HG03442 (cell line): ENCODE measurements around the gene UBAC2.
"Not testable (repeated sequence)": the region's sequence is repeated elsewhere in the genome, so short reads cannot be mapped to it uniquely, and the experiment has no call there.

Source experiments
- ATAC-seq: cut with Tn5 transposase; IDR thresholded peaks from one replicate; pipeline ENCODE4 v1.9.1; 2021; ENCODE audit warnings: mild to moderate bottlenecking, moderate library complexity; ENCODE audit not compliant: unreplicated experiment

UBAC2 gene

DNA sequence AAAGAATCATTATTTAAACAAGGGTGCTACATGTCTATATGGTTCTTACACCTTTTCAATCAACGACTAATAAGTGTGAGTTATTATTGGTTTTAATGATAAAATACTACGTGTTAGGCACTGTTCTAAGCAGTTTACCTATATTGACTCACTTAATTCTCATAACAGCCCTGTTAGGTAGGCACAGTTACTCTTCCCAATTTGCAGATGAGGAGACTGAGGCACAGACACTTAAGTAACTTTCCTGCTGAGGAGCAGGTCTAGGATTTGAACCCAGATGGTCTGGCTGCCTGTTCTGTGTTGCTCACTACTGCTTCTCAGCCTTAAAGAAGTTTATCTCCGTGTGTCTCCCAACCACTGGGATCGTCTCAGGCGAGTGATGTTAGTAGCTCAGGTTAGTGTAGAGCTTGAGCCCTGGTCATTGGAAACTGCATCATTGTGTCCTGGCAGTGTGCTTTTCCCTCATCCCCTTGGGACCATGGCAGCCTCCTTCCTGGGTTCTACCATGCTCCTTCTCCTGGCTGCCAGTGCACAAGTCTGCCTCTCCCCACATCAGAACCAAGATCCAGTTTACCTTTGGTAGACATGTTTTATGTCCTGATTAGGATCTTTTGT, 10.9 kb downstream of the UBAC2 start:
- ATAC-seq, result no peak

DNA sequence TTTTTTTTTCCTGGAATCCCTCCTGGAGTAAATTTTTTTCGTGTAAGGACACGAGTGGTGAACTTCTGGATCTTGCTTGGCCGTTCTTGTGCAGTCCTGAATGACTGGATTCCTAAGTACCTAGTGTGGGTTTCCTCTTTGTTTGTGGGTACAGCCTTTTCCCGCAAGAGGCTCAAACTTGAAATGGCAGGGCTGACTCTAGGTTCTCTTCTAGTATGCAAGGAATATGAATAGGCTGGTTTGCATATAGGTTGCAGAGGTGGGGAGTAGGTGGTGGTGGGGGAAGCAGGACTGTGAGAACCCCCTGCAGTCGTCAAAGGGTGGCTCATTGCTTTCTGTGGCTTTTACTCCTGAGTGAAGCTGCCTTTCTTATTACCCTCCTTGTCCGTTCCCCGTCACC, 13.6 kb downstream of the UBAC2 start:
- peak; percentile 75 for ATAC-seq

DNA sequence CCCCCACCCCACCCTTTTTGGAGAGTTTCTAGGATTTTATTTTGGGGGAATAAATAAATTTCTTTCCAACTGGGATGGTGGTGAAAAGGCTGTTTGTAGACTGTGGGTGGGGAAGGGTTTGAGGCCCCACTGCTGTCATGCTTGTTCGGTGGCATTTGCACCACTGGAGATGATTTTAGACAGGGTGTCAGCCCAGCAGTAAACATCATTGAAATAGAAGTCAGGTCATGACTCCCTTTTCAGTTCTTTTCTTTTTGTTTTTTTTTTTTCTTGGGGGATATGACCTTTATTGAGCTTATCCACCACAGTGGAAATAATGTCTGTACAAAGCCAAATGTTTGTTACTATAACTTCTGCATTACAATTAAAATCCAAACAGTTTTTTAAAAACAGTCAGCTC, 14.1 kb downstream of the UBAC2 start:
- no peak for ATAC-seq

DNA sequence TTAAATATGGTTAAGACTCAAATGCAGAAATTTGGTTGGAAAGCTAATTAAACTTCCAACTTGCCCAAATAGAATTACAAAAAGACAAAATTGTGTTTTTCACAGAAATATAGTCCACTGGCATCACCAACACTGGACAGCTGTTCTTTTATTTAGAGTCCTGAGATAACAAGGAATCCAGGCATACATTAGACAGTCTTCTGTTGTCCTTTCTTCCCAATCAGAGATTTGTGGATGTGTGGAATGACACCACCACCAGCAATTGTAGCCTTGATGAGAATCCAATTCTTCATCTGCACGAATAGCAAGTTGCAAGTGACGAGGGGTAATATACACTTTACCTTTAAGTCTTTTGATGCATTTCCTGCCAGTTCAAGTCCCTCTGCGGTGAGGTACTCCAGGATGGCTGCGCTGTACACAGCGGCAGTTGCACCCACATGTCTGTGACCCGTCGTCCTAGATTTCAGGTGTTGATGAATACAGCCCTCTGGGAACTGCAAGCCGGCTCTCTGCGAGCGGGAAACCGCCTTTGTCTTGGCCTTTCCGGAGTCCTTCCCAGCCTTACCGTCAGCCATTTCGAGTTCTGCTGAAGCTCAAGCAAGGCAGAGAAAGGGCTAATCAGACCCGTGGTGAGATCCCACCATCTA, 14.7 kb downstream of the UBAC2 start:
- no peak for ATAC-seq

DNA sequence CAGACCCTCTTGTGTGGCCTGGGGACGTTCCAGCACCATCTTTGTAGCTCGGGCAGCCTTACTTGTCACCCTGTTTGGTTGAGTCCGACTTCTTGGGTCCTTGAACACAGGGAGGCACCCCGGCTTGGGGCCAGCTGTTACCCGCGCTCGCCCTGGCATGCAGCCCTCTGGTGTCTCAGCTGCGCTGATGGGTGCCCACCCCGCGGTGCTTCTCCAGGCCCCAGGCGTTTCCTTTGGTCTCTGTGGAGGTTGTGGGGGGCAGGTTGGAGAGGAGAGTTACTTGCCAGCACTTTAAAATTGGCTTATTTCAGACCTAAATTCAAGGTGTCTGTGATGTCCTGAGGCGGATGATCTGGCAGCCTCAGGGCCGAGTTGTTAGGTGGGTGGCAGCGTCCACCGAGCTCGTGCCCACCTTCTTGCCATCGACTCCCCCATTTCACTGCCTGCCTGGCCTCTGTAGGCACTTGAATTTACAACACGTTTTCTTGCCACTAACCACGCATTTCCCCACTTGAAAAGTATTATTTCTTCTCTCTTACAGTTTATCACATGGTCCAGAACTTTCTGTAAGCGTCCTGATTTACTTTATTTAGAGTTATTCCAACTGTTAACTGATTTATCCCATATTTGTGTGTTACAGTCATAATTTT, 16.9 kb downstream of the UBAC2 start:
- no peak for ATAC-seq

DNA sequence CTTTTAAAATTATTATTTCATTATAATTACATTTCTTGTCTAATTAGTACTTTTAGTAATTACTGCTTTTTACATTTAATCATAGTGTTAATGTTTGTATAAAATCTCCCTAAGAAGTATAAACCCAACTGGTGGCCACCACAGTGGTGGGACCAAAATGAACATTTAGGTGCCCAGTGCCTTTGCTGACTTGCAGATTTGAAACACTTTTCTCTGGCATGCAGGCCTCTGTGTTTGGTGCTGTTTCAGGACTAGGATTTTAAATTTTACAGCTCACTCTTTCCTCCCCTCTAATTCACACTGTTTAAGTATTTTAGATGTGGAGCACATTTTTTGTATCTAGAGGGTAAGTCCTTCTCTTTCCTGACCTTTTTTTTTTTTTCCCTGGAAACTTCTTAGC, 17.5 kb downstream of the UBAC2 start:
- no peak for ATAC-seq

DNA sequence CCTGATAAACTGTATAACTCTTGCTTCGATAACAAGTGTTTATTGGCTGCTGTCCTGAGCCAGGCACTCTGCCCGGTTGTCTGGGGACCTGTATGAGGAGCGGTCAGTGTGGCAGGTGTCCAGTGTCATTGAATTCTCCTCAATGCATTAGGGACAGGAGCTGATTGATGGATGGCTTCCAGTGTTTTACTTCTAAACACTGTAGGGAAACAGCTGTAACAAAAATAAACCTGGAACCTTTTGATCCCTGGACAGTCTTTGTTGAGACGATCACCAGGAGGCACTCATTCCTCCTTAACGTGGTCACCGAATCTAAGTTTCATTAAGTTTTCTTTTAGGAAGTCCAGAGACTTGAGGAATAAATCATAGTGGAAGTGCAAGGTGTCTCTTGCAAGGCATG, 17.9 kb downstream of the UBAC2 start:
- ATAC-seq, result no peak

DNA sequence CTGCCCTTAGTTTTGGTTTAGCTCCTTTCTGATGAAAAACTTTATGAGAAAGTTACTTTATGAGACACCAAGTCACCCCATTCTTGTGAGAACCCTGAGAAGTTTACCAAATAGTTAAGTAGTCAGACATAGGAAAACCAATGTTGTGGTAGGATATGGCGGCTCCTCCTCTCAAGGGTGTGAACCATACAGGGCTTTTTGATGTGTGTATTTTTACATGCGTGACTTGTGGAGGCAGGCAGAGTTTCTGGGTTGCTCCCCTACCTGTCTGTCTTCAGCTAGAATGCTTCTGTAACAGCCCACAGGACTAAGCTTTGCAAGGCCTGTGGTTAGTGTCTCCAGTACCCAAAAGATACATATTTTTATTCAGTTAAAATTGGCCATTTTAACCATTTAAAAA, 18.3 kb downstream of the UBAC2 start:
- peak; percentile 65 for ATAC-seq

DNA sequence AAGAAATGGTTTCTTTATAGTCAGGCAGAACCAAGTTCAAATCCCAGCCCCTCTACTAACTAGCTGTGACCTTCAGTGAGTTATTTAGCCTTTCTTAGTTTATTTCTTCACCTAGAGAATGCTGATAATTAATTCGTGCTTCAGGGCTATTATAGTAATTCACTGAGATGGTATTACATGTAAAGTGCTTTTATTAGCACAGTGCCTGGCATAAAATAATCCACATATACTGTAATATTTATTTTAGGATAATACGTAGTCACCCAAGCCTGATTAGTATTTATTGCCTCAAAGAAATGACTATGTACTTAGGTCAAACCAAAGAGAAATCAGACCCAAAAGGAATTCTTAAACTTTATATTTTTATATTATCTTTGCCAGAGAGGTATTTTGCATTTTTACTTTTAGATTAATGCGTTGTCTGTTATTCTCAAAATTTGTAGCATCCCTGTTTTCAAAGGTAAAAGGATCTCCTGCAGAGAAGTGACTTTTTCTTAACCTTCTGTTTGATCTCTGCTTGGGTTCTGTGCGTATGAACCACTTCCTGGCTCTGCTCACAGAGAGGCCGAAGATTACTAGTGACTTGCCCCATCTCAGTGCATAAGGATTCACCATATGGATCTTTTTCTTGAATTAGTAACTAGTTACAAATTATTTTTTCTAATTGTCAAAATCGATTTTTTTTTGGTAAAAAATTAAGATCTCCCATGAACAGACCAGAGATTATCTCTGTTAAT, 19.7 kb downstream of the UBAC2 start:
- ATAC-seq, result no peak

DNA sequence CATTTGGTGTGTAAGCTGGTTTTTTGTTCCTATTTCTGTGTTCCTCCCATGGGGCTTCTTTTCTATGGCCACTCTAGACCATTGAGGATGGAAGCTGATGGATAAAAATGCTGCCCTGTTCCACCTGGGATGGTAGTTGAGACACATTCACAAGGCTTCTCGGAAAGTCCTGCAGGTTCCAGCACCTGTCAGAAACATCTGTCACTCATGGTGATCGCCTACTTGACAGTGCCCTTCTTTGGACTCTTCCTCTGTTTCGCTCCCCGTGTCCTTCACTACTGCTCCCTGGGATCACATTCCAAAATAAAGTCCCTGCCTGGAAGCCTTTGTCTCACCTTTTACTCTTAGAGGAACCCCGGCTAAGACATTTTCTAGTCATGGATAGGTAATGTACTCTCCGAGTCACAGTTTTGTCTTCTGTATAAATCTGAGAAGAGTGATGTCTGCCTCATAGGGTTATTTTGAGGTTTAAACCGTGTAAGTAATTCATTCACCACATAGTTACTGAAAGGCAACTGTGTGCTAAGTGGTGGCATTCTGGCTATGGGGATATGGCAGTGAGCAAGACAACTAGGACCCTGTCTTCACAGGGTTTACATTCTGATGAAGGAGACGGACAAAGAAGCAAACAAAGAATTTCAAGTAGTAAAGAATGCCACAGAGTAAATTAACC, 21.0 kb downstream of the UBAC2 start:
- no peak for ATAC-seq

DNA sequence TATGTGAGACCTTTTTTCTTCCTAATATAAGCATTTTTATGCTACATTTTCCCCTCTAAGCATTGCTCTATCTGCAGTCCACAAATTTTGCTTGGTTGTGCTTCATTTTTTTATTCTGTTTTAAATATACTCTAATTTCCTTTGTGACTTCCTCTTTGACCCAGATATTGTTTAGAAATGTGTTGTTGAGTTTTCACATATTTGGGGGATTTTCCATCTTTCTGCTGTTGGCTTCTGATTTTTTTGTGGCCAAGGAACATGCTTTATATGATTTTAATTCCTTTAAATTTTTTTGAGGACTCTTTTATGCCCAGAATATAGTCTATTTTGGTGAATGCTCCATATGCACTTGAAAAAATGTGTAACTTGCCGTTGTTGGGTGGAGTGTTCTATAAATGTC, 22.9 kb downstream of the UBAC2 start:
- ATAC-seq, result no peak

DNA sequence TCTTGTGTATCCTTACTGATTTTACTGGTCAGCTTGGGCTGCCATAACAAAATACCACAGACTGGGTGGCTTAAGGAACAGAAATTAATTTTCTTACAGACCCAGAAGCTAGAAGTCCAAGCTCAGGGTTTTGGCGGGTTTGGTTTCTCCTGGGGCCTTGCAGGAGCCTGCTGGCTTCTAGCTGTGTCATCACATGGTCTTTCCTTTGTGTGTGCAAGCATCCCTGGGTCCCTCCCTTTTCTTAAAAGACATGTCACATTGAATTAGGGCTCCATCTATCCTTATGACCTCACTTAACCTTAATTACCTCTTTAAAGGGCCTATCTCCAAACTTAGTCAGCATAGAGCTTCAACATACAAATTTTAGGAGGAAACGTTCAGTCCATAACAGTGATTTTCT, 23.4 kb downstream of the UBAC2 start:
- ATAC-seq, result no peak

DNA sequence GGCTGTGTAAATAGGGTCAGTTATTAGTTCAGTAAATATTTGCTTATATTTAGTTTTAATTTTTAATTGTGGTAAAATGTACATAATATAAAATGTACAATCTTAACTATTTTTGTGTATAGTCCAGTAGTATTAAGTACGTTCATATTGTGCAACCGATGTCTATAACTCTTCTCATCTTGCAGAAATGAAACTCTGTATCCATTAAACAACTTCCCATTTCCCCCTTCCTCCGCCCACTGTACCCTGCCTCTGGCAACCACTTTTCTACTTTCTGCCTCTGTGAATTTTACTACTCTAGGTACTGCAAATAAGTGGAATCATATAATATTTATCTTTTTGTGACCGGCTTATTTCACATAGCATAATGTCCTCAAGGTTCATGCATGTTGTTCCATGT, 24.4 kb downstream of the UBAC2 start:
- ATAC-seq, result no peak

DNA sequence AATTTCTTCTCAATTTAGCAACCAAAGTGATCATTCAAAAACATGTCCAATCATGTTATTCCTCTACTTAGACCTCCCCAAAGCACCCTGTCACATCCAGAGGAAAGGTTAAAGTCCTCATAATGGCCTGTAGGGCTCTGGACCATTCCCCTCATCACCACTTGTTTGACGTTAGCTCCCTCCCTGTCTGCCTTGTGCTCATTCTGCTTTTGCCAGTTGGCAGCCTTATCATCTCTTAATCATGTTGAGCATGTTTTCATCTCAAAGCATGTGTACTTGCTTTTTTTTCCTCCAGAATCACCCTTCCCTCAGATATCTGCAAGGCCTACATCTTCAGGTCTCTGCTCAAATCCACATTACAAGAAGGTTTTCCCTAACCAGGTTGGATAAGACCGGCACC, 25.9 kb downstream of the UBAC2 start:
- ATAC-seq, result no peak

DNA sequence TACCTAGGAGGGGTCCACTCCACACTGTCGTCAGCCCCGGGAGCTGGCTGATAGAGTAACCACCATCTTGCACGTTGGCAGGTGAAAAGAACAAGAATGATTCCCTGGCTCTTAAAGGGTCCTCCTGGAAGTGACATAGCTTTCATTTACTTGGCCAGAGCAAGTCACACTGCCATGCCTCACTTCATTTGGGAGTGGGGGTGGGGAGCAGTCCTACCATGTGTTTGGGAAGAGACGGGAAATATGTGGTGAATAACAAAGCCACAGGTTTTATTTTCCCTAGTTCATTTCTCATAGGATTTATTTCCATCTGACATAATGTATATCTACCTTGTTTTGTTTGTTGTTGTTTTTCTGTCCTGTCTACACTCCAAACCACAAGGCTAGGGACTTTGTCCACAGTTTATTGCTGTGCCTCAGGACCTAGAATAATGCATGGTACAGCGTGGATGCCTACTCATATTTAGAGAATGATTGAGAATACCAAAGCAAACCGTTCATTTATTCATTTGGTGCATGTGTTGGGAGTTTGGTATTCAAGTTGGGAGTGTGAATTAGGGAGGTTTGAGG, 26.8 kb downstream of the UBAC2 start:
- ATAC-seq, result no peak

DNA sequence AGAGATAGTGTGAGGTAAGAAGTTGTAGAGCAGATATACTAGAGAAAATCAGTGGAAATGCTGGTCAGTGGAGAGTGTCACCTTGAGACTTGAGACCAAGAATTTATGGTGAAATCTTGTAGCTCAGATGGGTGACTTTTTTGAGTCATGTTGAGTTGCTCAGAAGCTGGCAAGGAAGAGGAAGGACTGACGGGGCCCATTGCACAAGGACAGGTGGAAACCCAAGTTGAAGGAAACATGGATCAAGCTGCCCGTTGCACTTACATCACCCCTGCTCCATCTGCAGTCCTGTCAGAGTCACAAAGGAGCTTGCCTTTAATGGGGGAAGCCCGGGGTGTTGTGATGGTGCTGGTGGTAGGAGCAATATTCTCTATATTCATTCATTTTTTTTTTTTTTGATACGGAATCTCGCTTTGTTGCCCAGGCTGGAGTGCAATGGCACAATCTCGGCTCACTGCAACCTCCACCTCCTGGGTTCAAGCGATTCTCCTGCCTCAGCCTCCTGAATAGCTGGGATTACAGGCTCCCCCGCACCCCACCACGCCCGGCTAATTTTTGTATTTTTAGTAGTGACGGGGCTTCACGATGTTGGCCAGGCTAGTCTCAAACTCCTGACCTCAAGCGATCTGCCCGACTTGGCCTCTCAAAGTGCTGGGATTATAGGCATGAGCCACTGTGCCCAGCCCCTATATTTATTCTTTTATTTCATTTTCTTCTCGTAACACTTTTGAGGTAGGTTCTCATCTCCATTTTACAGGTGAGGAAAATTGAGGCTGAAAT, 27.4 kb downstream of the UBAC2 start:
- no peak for ATAC-seq

DNA sequence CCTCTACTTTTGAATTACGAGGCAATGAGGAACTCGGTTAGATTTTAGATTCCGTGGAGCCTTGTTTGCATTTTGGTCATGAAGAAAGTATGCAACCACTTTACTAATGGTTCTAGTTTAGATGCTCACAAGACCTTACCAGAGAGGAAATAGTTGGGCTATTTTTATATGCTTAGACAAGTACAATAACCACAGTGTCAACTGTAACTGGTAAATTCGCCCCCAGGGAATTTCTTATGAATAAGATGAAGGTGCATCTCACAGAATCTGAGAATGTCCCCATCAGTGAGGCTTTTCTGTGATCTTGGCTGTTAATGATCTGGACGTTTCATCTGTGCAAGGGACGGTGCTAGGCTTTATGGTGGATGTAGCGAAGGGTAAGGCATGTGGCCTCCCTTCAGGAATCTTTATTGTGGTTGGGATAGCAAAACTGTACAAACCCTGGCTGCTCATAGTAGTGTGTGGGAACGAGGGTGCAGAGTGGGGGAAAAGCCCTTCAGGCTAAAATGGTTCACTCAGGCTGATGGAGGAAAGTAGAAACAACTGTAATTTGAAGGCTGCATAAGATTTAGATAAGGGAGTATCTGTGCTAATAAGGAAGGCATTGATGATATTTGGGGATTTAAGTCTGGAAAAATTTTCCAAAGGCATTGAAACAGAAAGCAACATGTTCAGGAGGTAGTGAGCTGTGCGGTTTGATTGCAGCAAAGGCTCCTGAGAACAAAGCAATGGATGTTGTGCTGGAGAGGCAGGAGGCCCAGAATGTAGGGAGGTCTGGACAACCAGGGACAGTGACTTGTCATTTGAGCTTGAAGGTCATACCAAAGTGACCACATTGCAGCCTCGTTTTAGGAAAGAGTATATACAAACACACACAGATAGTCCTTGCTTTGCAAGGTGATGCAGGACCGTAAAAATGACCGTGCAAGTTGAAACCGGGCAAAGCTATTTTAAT, 28.4 kb downstream of the UBAC2 start:
- ATAC-seq, result peak; percentile 92

DNA sequence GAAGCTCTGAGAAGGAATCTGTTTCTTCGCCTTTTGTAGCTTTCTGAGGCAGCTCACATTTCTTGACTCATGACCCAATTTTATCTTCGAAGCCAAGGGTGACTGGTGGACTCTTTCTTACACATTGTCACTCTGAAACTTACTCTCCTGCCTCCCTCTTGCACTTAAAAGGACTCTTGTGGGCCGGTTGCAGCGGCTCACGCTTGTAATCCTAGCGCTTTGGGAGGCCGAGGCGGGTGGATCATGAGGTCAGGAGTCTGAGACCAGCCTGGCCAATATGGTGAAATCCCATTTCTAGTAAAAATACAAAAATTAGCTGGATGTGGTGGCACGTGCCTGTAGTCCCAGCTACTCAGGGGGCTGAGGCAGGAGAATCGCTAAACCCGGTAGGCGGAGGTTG, 29.9 kb downstream of the UBAC2 start:
- not testable (repeated sequence) for ATAC-seq

DNA sequence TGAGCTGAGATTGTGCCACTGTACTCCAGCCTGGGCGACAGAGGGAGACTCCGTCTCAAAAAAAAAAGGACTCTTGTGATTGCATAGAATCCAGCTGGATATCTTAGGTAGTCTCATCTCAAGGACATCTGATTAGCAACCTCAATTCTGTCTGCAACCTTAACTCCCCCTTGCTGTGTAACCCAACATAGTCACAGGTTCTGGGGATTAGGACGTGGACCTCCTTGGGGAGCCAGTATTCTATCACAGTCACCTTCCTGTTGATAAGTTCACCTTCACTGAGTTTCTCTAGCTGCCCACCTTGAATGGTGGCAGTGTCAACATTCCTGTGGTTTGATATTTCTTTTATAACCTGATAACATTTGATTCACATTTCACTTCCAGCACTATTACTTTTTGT, 30.3 kb downstream of the UBAC2 start:
- ATAC-seq, result no peak
